ENCODE data around the gene PUM1.

GRCh38 chr1:31102501-31102950 lies 37.0 kb upstream of the PUM1 start:
- TF ChIP-seq HDGF (IDR thresholded peaks at IDR 0.05; ENCODE audit: borderline replicate concordance) (no peak), PKNOX1 (IDR thresholded peaks at IDR 0.05) (no peak), ELF4 (IDR thresholded peaks at IDR 0.05) (no peak), L3MBTL2 (conservative IDR thresholded peaks at IDR 0.05) (no peak), FOXM1 (IDR thresholded peaks at IDR 0.05; ENCODE audit: borderline replicate concordance) (no peak)

Data from HEK293T (cell line).